ENCODE data around the gene AACS.
"Not testable (repeated sequence)": the region's sequence is repeated elsewhere in the genome, so short reads cannot be mapped to it uniquely, and the experiment has no call there.

Gene AACS

DNA sequence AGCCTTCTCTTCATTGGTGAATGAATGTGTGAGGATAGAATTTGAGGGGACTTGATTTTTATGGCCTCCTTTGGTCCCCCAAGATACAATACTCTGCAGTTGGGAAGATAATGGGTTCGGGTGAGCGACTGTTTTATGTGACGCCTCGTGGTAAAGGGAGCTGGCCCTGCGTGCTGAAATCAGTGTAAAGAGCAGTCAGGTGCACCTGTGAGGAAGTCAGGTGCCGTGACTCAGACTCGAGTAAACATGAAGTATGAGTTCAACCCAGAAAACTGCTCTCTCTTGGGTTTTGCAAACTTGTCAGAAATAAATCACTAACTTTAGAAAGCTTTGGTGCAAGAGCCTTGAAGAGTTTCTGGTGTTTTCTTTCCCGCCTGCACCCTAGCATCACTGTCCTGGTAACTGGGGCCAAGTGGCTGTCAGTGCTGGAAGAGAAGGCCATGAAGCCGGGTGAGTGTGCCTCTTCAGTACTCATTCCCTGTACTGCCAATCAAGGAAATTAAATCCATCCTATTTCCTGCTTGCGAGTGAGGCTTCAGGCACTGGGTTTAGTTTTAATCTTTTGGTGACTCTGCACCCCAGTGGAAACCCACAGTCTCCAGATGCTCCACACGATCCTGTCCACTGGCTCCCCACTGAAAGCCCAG, 59.2 kb downstream of the AACS start:
- DNase-seq (ENCODE audit: low read depth, low spot score) = no peak

DNA sequence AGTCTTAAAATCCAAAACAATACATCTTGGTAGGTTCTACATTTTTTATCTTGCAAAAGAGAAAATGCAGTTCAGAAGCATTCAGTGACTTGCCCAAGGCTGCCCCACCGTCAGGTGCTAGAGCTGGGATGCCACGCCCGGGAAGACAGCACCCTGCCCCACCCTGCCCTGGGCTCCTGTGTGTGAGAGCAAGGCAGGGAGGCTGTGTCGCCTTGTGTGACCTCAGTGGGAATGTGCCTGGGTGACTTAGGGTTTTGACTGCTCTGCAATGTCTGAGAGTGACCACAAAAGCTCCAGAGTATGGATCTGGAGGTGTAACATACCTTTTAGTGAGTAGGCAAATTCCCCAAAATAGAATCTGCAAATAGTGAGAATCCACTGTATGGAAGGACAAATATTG, 60.0 kb downstream of the AACS start:
- no peak for DNase-seq (ENCODE audit: low read depth, low spot score)

- no peak for DNase-seq (ENCODE audit: low read depth, low spot score)
Measured at GRCh38 chr12:125128439-125129178, 63.4 kb downstream of the AACS start.

- no peak for DNase-seq (ENCODE audit: low read depth, low spot score)
Measured at GRCh38 chr12:125129179-125129571, 63.9 kb downstream of the AACS start.

DNA sequence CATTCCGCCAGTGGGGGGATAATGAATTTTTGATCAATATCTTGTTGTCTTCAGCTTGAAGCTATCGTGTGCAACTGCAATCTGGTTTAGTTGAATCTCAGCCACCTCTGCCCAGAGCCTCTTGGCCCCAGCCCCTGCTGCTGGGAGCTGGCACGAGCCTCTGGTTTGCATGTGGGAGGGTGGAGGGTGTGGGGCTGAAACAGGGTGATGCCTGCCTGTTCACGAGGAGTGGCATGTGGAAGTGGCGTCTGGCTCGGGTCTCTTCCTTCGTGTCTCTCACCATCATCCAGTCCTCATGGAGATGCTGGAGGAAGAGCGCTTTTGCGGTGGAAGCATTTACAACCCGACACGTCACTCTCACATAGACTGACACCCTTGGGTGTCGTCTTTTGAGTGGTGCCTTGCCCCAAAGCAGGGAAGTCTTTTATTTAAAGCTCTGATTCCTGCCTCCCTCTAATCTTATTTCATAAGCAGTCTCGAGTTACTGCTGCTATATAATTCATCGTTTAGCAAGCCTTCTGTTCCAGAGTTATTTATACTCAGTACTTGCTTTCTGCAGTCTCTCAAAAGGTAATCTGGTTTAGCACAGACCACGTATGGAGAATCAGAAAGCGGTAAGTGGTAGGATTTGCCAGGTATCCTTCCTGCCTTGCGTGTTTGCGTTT, 64.5 kb downstream of the AACS start:
- DNase-seq (ENCODE audit: low read depth, low spot score) = no peak

GRCh38 chr12:125131958-125132357, 66.7 kb downstream of the AACS start:
- no peak for DNase-seq (ENCODE audit: low read depth, low spot score)

DNA sequence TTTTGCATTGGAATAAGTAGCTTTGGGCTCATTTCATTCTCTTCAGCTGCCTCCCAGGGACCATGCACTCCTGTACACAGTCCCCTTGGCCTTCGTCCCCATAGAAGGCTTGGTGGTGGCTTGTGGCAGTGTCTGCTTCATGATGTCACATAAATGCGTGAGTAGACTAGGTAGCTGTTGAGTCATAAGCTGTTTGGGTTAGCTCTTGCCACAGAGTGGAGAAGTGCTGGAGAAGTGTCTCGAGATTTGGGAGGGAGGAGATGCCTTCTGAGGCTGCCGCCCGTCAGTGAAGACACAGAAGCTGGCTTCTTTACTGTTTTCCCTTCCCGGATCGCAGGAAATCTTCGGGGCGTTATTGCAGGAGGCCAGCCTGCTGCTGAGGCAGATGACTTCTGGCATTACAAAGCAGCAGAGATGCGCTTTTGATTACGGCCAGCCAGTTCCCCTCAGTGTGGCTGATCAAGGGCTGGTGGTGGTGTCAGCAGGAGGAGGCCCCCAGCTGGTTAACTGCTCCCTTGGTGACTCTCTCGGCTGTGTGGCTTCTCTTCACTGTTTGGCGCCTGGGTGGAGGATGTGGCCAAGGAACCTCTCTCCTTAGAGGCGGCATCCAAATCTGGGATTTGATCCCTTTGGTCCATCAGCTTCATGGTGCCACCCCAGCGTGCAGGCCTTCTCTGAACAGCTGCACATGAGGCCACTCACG, 67.6 kb downstream of the AACS start:
- no peak for DNase-seq (ENCODE audit: low read depth, low spot score)

DNA sequence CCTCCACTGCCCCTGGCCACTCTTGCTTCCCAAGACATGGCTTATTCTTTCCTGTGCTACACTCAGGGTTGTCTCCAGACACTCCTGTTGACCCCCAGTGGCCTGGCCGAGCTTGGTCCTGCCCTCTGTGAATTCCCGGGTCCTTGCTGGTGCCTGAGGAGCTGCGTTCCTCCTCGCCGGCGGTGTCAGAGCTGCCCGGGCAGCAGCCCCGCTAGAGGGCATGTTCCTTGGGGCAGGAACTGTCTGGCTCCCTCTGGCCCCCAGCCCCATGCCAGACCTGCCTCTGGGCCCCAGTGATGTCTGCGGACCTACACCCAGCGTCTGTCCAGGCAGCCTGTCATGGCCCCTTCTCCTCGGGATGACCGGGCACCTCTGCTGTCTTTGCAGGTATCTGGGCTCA, 68.4 kb downstream of the AACS start:
- no peak for DNase-seq (ENCODE audit: low read depth, low spot score)

DNA sequence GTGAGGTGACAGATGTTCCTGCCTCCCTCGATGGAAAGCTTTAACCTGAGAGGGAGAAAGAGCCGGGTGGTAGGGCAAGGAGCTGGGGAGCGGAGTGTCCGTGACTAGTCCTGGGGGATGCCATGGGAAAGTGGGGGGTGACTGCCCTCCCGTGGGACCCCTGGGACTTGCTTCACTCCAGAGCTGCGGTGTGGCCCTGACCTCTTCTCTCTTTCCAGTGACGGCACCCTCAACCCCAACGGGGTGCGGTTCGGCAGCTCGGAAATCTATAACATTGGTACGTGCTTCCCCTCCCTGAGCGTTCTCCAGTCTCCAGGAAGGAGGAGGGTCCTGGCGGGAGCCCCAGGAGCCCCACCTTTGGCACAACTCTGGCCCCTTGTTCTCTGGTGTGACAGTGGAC, 69.3 kb downstream of the AACS start:
- no peak for DNase-seq (ENCODE audit: low read depth, low spot score)

DNA sequence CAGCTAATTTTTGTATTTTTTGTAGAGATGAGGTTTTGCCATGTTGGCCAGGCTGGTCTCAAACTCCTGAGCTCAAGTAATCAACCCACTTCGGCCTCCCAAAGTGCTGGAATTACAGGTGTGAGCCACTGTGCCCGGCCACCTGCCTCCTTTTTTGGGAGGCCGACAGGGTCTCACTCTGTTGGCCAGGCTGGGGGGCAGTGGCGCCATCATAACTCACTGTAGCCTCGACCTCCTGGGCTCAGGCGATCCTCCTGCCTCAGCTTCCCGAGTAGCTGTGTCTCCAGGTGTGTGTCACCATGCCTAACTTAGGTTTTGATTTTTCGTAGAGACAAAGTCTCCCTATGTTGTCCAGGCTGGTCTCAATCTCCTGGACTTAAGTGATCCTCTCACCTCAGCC, 70.7 kb downstream of the AACS start:
- no peak for DNase-seq (ENCODE audit: low read depth, low spot score)

DNA sequence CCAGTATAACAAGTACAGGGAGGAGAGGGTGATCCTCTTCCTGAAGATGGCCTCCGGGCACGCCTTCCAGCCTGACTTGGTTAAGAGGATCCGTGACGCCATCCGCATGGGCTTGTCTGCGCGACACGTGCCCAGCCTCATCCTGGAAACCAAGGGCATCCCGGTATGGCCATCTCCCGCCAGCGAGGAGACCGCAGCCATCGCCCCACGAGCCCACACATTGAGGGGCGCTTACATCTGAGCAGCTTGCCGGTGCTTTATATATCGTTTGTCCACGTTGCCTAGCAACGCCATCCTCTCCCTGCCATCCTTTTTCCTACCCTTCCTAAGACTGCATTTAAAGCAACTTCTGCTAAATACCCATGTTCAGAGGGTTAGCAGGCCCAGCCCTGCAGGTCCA, 71.5 kb downstream of the AACS start:
- no peak for DNase-seq (ENCODE audit: low read depth, low spot score)

- no peak for DNase-seq (ENCODE audit: low read depth, low spot score)
Measured at GRCh38 chr12:125137766-125138344, 72.6 kb downstream of the AACS start.

DNA sequence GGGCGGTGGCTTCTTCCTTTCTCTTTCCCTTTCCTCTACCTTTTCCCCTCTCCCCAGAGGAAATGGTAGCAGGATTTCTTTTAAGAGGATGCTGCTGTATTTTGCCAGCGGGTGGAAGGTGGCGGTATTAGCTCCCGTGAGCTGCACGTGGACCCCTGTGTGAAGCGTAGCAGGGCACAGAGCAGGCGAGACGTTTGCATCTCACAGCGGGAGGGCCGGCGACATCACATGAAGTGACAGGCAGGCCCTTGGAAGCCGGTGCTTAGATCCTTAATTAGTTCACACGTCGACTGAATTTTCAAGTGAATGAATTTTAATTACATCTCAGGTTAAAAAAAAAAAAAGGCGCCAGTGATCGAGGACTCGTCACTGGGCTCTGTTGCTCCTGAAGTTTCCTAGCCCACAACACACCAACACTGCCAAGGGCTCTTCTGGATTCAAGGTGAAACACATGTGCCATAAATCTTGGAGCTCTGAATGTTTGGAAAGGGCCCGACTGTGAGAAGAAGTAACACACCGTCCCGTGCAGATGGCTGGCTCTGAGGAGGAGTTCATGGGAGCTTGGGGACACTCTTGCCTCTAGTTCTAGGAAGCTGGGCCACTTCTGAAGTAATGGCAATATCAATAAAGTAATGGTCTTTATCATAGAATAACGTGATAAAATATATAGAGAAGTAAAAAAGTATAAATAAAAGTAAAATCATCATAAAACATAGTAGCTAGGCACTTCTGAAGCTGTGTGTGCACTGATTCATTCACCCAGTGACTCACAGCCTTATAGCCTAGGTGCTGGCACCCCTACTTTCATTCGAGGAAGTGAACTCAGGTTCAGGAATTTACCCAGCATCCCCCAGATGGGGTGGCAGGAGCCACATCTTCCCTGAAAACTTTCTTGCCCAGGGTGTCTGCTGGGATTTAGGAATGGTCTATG, 75.3 kb downstream of the AACS start:
- DNase-seq (ENCODE audit: low read depth, low spot score) = no peak

GRCh38 chr12:125141210-125141573, 76.0 kb downstream of the AACS start:
- DNase-seq (ENCODE audit: low read depth, low spot score) = not testable (repeated sequence)

- no peak for DNase-seq (ENCODE audit: low read depth, low spot score)
Measured at GRCh38 chr12:125142601-125143000, 77.4 kb downstream of the AACS start.

DNA sequence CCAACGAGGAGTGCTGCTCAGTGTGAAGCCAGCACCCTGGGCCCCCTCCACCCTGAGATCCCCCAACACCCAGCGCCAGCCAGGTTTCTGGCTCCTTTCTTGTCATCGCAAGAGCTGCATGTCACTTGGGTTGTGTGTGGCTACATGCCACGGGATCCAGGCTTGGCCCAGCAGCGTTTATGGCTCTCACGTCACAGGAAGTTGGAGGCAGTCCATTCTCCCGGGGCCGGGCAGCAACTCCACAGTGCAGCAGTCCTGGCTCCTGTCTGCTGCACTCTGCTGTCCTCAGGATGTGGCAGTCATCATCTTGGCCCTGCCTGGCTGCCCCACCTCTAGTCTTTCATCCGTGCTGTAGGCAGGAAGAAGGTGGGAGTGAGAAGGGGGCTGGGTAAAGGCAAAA, 78.3 kb downstream of the AACS start:
- DNase-seq (ENCODE audit: low read depth, low spot score) = no peak

GRCh38 chr12:125145196-125145595, 80.0 kb downstream of the AACS start:
- no peak for DNase-seq (ENCODE audit: low read depth, low spot score)

DNA sequence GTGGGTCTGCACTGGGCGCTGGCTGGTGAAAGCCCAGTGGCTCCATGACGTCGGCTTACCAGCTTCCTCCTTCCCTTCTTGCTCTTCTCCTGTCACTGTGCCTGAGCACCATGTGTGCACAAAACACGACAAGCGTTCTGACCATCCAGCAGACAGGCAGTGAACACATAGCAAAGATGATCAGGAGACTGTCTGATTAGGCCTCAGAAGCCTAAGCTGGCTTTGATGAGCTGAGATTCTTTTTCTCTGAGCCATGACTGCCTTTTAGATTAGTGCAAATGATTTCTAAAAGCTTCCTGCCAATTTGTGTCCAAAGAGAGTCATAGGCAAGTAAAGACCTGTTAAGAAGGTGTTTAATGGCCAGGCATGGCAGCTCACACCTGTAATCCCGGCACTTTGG, 83.1 kb downstream of the AACS start:
- no peak for DNase-seq (ENCODE audit: low read depth, low spot score)

- no peak for DNase-seq (ENCODE audit: low read depth, low spot score)
Measured at GRCh38 chr12:125149160-125150108, 84.2 kb downstream of the AACS start.

- no peak for DNase-seq (ENCODE audit: low read depth, low spot score)
Measured at GRCh38 chr12:125151284-125151683, 86.0 kb downstream of the AACS start.

Data from brain pericyte (primary cell).